NOMO-1 treated with DMSO at 0.1 percent for 48 hours (cell line): Measurements from ENCODE around the gene GAL3ST1.
"Not testable (repeated sequence)": the region's sequence is repeated elsewhere in the genome, so short reads cannot be mapped to it uniquely, and the experiment has no call there.

Source experiments
- DNase-seq: peaks from one replicate; lab custom pipeline; 2025; ENCODE audit not compliant: unreplicated experiment; lab: John Stamatoyannopoulos, UW

Gene GAL3ST1

DNA sequence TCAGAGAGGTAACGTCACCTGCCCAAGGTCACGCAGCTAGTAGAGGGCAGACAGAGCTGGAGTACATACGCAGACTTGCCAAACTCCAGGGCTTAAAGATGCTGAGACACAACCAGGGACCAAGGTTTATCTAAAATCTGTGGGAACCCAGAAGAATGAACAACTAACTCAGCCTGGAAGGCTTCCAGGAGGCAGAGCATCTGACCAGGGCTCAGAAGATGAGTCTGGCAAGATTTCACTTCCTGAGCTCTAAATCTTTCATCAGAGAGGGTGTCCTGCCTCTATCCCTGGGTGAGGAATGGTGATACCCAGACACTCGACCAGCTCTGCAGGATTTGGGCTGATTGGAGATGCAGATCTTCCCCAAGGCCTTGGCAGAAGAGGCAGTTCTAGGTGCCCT lies 9.1 kb downstream of the GAL3ST1 start:
- no peak for DNase-seq

DNA sequence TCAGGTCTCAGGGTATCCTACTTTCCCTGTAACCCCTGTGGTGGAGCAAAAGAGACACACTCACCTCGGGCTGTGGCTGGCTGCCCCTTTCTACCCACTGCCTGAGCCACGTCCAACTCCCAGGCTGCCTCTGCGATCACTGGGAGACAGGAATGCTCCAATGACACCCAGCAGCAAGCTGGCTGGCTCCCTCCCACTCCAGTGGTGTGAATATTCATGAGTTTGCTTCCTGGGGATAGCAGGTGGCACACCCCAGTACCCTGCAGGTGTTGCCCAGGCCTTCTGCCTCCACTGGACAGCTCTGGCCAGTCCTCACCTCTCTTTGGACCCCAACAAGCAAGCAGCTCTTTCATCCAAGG lies 9.7 kb downstream of the GAL3ST1 start:
- DNase-seq, result no peak

DNA sequence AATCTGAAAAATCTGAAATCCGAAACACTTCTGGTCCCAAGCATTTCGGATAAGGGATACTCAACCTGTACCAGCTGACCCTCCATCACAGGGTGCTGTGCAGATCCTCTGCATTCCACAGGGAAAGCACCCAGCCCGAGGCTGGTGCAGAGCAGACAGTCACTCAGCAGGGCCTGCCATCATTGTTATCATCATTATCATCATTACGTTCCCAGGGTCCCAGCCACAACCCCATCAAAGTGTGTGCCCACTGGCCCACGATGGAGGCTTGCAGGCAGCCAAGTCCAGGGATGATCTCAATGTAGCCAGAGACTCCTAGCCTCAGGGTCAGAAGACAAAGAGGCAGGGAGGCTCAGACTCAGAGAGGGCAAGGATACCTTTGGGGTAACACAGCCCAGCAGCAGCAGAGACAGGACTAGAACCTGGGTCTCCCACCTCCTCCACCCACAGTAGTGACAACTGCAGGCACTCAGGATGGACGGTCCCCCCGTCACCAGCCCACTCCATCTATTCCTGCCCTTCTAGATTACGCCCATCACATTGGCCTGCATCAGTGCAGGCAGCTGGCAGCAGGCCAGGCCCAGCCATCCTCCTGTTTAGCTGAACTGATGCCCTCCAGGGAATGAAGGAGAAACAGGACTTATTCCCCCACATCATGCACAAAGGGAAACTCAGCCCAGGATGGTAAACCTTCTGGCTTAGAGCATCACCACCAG lies 10.3 kb downstream of the GAL3ST1 start:
- no peak for DNase-seq

DNA sequence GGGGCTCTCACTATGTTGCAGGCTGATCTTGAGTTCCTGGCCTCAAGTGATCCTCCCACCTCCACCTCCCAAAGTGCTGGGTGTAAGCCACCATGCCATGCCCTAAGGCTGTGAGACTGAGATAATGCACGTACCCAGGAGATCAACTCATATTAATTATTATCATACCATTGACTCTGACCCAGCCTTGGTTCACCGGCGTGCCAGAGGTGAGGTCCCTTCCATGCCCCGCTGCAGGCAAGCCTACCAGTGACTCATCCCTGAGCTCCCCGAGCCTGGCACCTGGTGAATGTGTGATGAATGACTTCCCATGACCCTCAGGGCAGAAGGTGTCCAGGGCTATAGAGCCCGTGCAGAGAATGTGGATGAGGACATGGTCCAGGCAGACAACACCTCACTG lies 12.1 kb downstream of the GAL3ST1 start:
- DNase-seq, result no peak

DNA sequence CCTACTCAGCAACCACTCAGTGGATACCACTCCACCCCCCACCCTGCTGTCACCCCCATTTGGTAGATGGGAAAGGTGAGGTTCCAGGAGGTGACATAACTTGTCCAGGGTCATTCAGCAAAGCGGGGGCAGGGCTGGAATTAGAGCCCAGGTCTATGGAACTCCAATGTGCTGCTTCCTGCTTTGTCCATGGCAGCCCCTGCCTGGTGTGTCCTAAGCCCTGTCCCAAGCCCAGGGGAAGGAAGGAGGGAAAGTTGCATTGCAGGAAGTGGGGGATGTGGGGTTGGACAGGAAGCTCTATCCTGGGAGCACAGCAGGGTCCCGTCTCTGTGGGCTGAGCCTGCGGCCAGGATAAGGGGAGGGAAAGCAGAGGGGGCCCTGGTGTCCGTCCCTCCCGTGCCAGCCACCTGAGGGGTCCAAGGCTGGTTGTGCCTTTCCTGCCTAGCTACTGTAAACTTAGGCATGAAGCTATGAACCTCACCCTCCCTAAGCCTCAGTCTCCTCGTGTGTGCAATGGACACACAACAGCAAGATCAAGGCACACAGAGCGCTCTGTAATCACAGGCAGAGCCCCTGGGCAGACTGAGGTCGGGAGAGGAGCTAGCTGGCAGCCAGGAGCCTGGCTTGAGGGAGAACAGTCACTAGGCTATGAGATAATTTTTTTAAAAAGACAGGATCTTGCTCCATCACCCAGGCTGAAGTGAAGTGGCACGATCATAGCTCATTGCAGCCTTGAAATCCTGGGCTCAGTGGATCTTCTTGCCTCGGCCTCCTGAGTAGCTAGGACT lies 12.9 kb downstream of the GAL3ST1 start:
- DNase-seq, result no peak

DNA sequence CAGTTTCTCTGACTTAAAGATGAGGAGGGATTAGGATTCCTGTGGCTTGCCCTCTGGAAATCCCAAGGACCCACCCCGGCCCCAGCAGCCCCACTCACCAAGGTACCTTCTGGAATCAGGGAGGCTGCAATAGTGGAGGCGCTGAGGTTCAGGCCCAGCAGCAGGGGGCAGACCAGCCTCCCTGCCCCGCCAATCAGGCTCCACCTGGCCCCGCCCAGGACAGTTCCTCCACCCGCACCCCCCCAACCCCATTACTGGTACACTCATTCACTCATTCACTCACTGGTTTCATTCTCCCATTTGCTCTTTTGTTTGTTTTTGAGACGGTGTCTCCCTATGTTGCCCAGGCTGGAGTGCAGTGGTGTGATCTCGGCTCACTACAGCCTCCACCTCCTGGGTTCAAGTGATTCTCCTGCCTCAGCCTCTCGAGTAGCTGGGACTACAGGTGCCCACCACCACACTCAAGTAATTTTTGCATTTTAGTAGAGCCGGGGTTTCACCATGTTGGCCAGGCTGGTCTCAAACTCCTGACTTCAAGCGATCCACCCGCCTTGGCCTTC lies 13.7 kb downstream of the GAL3ST1 start:
- not testable (repeated sequence) for DNase-seq

DNA sequence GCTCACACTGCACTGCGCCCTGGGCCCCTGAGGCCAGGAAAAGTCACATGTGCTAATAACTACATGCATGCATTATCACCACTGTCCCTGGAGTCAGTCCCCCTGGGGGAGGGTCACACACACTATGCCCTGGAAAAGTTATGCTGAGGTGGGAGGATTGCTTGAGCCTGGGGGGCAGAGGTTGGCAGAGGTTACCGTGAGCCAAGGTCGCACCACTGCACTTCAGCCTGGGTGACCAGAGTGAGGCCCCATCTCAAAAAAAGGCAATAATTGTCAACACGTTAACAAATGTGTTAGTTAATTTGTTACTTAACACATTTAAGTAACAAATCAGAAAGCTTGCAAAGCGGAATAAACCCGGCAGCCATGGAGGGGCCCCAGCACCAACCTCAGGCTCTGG lies 14.6 kb downstream of the GAL3ST1 start:
- no peak for DNase-seq

DNA sequence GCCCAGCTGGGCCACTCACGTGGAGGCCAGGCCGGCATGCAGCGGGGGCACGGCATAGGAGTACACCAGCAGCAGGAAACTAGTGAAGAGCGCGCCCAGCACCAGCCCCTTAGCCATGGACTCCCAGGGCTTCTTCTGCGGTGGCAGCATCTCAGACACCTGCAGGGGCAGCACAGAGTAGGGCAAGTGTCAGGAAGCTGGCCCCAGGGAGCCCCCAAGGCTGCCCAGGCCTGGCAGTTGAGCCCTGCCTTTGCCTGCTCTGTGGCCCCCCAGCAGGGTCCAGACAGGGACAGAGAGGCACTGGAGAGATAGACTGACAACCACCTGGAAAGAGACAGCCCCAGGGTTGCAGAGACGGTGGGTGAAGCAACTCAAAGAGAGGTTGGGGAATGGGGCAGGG lies 17.2 kb downstream of the GAL3ST1 start:
- no peak for DNase-seq

DNA sequence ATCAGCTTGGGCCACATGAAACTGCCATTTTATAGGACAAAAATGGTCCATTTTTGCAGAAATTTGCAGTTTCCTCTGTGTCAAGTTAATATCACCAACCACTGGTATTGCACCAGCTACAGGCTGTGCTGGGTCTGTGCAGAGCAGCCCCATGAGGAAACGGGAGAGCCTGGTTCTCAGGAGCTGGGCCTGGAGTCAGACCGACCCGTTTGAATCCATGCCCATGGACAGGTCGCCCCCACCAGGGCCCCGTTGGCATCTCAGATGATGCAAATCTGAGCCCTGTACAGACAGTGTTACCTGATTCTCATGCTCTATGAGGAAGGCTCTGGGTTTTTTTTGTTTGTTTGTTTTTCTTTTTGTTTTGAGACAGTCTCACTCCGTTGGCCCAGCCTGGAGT lies 18.1 kb downstream of the GAL3ST1 start:
- DNase-seq, result no peak

DNA sequence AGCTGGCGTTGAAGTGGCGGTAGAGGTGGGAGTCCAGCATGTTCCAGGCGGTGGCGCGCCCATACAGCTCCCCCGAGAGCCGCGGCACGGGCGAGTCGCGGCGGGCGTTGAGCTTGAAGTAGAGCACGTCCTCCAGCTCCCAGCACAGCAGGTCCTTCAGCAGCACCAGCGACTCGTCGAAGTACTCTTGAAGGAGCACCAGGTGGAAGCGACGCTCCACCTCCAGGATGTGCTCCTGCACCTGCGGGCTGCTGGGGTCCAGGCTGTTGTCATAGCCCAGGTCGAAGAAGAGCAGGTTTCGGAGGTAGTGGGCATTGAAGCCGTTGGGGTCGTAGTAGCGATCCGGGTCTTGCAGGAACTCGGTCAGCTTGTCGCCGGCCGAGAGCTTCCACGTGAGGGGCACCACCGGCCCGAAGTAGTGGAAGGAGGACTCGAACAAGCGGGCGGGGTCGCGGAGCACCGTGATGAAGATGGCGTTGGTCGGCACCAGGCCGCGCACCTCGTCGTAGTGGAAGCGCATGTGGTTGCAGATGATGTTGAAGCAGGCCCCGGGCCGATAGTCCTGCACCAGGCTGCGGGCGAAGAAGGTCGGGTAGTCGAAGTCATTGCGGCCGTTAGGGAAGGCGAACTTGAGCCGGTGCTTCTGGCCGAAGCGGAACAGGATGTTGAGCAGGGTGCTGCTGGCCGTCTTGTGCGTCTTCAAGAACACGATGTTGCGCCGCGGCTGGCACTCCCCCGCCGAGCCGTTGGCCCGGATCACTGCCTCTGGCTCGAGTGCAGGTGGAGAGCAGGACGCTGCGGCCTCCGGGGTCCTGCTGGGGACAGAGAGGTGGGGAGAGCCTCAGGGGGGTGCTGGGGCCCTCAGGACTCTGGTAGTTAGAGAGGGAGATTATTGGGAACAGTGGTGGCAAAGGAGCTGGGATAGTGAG lies 18.9 kb downstream of the GAL3ST1 start:
- DNase-seq, result no peak

DNA sequence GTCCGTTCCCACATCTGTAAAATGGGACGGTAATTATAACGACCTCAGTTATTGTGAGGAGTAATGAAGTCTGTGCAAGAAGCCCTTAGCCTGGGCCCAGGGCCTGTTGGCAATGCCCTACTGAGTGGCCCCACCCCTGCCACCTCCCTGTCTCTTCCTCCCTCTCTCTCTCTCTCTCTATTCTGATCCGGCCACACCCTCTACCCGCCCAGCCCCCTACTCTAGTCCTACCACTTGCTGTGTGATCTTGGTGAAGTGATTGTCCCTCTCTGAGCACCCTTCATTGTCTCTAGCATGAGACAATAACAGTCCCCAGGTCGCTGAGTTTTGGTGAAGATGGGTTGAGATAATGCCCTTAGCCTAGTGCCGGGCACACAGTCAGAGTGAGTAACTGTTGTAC lies 20.5 kb downstream of the GAL3ST1 start:
- no peak for DNase-seq

DNA sequence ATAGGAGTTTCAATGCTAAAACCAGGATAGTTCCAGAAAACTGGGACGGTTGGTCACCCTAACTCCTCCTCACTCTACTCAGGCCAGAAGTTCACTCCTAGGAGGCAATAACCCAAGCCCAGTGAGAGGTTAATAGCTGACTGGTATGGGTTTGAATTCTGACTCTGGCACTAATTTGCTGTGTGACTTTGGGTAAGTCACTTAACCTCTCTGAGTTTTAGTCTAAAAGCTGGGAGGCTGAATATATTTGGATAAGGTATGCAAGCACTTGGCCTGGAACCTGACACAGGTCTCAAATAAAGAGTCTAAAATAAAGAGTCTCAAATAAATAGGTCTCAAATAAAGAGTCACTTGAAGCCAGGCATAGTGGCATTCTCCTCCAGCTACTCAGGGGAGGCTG lies 21.7 kb downstream of the GAL3ST1 start:
- no peak for DNase-seq

DNA sequence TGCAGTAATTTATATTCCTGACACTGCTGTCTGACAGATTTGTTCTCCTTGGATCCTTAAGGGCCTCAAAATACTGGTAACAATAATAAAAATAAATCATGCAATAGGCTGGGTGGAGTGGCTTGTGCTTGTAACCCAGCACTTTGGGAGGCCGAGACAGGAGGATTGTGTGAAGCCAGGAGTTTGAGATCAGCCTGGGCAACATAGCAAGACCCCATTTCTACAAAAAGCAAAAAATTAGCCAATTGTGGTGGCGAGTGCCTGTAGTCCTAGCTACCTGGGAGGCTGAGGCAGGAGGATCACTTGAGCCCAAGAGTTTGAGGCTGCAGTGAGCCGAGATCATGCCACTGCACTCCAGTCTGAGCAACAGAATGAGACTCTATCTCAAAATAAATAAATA lies 22.7 kb downstream of the GAL3ST1 start:
- not testable (repeated sequence) for DNase-seq

DNA sequence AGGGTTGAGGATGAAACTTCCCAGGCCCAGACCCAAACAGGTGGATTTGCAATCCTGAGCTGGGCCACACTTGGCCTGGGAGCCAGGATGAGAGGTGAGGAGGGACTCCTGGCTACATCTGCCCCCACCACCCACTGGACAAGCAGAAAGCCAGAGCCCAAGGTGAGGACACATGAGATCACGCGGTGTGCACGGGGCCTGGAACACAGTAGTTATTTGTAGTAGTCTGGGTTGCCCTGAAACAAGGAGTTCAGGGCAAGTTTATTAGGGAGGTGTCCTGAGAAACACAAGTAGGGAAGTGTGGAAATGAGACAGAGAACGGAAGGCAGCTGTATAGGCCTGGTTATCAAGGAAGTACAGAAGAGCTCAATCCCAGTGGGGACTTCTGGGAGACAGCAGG lies 27.3 kb downstream of the GAL3ST1 start:
- no peak for DNase-seq

DNA sequence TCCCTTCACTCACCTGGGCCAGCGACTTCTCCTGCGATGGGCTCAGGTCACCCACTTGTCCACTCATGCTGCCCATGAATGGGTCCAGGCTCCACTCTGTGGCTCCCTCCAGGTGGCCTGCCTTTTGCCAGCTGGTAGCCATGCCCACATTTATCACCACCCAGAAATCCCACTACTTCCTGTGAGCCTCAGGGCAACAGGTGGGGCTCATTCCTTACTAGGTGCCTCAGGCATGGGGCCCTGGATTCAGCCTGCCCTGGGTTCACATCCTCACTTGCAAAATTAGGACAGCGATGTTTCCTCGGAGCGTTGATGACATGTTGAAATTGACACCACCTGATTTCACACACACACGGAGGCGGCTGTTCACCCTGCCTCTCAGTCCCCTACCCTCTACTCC lies 27.8 kb downstream of the GAL3ST1 start, which contains the start of gene SEC14L6:
TSS of gene SEC14L6 (minus strand) at position 126 of the 400 bp plus-strand sequence. CDS start at position 67, 59 bp downstream.
- DNase-seq, result no peak

DNA sequence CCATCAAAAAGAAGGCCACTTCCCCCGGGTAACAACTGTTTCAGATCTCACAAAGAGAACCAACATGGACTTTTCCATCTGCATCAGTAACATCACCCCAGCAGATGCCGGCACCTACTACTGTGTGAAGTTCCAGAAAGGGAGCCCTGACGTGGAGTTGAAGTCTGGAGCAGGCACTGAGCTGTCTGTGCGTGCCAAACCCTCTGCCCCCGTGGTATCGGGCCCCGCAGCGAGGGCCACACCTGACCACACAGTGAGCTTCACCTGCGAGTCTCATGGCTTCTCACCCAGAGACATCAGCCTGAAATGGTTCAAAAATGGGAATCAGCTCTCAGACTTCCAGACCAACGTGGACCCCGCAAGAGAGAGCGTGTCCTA lies 31.7 kb downstream of the GAL3ST1 start:
- no peak for DNase-seq

DNA sequence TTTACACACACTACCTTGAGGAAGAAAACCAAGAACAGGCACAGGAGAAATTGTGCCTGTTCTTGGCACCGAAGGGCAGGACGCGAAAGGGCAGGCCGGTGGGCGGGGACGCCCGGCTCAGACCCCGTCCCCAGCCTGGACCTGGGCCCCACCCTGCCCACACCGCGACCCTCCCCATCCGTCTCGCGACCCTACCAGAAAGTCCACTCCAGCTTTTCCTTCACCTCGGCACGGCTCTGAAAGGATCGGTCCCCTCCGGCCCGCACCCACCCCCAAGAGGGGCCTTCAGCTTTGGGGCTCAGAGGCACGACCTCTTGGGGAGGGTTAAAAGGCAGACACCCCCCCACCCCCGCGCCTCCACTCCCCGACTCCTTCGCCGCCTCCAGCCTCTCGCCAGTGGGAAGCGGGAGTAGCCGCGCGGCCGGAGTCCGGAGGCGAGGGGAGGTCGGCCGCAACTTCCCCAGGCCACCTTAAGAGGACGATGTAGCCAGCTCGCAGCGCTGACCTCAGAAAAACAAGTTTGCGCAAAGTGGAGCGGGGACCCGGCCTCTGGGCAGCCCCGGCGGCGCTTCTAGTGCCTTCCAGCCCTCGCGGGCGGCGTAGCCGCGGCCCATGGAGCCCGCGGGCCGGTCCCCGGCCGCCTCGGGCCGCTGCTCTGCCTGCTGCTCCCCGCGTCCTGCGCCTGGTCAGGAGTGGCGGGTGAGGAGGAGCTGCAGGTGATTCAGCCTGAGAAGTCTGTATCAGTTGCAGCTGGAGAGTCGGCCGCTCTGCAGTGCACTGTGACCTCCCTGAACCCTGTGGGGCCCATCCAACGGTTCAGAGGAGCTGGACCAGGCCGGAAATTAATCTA lies 32.3 kb downstream of the GAL3ST1 start:
- no peak for DNase-seq

DNA sequence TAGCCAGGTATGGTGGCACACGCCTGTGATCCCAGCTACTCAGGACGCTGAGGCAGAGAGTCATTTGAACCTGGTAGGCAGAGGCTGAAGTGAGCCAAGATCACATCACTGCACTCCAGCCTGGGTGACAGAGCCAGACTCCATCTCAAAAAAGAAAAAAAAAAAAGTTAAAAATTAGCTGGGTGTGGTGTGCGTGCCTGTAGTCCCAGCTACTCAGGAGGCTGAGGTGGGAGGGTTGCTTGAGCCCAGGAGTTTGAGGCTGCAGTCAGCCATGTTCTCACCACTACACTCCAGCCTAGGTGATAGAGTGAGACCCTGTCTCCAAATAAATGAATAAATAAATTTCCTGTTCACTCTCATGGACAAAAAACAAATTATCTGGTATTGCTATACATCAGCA lies 33.0 kb downstream of the GAL3ST1 start:
- DNase-seq, result not testable (repeated sequence)

DNA sequence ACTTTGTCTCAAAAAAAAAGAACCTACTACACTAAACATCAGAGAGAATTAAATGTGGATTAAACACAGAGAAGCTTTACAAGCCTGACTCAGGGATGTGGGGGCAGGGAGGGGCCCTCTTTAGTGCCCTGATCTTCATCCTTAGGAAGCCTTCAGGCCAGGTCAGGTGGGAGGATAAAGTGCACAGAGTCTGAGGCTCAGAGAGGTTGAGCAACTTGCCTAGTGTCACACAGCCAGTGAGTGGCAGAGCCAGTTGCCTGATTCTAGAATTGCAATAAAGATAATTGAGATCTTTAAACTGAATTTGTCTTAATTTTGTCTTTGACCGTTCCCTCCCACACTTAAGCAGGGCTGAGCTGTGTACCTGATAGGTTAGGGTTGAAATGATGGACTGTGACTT lies 35.1 kb downstream of the GAL3ST1 start:
- DNase-seq, result no peak

DNA sequence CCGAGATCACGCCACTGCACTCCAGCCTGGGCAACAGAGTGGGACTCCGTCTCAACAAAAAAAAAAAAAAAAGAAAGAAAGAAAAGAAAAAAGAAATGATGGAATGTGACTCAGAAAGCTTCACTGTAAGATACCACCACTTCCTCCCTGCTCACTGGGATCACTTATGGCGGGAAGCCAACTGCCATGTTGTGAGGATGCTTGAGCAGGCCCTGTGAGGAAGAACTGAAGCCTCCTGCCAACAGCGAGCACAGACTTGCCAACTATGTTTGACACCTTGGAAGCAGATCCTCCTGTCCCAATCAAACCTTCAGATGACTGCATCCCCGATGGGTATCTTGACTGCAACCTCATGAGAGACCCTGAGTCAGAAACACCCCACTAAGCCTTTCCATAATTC lies 36.2 kb downstream of the GAL3ST1 start:
- DNase-seq, result no peak
